MM.1S (cell line): ENCODE data around the gene PICALM.
"Not testable (repeated sequence)": the region's sequence is repeated elsewhere in the genome, so short reads cannot be mapped to it uniquely, and the experiment has no call there.

Source experiments
- DNase-seq: peaks from one replicate; pipeline ENCODE4 v3.0.0-alpha.2; 2015
- H2AFZ ChIP-seq: fragments of 300-600 bp; sonication (generic); 2 replicates; pipeline ENCODE4 v1.6.0; 2016; ENCODE audit warnings: antibody characterized with exemption, low read length
- H3F3A ChIP-seq: fragments of 300-600 bp; sonication (generic); 2 replicates; pipeline ENCODE4 v1.6.1; 2016; ENCODE audit warnings: mild to moderate bottlenecking, antibody characterized with exemption, low read length, moderate library complexity, mixed read lengths; ENCODE audit not compliant: insufficient read depth
- H3K27ac ChIP-seq: fragments of 300-600 bp; sonication (generic); 2 replicates; pipeline ENCODE4 v1.5.1; 2016; ENCODE audit warnings: mild to moderate bottlenecking, low read length
- H3K27me3 ChIP-seq: fragments of 300-600 bp; sonication (generic); replicated peaks from 2 replicates; pipeline ENCODE4 v1.6.0; 2016; ENCODE audit warnings: low read length; ENCODE audit not compliant: insufficient read depth
- H3K36me3 ChIP-seq: fragments of 300-600 bp; sonication (generic); replicated peaks from 2 replicates; pipeline ENCODE4 v1.6.1; 2016; ENCODE audit warnings: mild to moderate bottlenecking, low read length, mixed read lengths; ENCODE audit not compliant: insufficient read depth
- H3K4me1 ChIP-seq: fragments of 300-600 bp; sonication (generic); 2 replicates; pipeline ENCODE4 v1.6.1; 2016; ENCODE audit warnings: low read length, mixed read lengths
- H3K4me2 ChIP-seq: fragments of 300-600 bp; sonication (generic); 2 replicates; pipeline ENCODE4 v1.6.0; 2016; ENCODE audit warnings: low read depth, low read length
- H3K4me3 ChIP-seq: fragments of 300-600 bp; sonication (generic); 2 replicates; pipeline ENCODE4 v1.5.1; 2016; ENCODE audit warnings: low read length, mixed read lengths
- H3K79me2 ChIP-seq: fragments of 300-600 bp; sonication (generic); 2 replicates; pipeline ENCODE4 v1.6.1; 2016; ENCODE audit warnings: mixed run types, low read length, mixed read lengths
- H3K9ac ChIP-seq: fragments of 300-600 bp; sonication (generic); 2 replicates; pipeline ENCODE4 v1.6.1; 2016; ENCODE audit warnings: low read length, mixed read lengths
- H3K9me2 ChIP-seq: fragments of 300-600 bp; sonication (generic); replicated peaks from 2 replicates; pipeline ENCODE4 v1.6.1; 2016; ENCODE audit warnings: mild to moderate bottlenecking, low read length, mixed read lengths; ENCODE audit not compliant: insufficient read depth
- H3K9me3 ChIP-seq: fragments of 300-600 bp; sonication (generic); replicated peaks from 2 replicates; pipeline ENCODE4 v1.6.1; 2016; ENCODE audit warnings: mild to moderate bottlenecking, low read length, mixed read lengths; ENCODE audit not compliant: insufficient read depth
- H4K20me1 ChIP-seq: fragments of 300-600 bp; sonication (generic); 2 replicates; pipeline ENCODE4 v1.6.1; 2016; ENCODE audit warnings: mild to moderate bottlenecking, low read length, moderate library complexity, mixed read lengths; ENCODE audit not compliant: insufficient read depth
- EZH2 ChIP-seq: fragments of 300-600 bp; sonication (generic); optimal IDR thresholded peaks from 2 replicates; pipeline ENCODE3; 2017; ENCODE audit warnings: low read depth, mild to moderate bottlenecking, antibody characterized with exemption, low read length, mixed read lengths
- EZH2phosphoT487 ChIP-seq: fragments of 300-600 bp; sonication (generic); IDR thresholded peaks from 2 replicates; pipeline ENCODE4 v1.6.1; 2018; ENCODE audit warnings: antibody characterized with exemption, low read length
- TF ChIP-seq, protein P1 (sequence below): fragments of 300-600 bp; sonication (generic); IDR thresholded peaks from 2 replicates; pipeline ENCODE4 v1.5.1; 2016; ENCODE audit warnings: antibody characterized with exemption, low read length, mixed read lengths

Gene PICALM

DNA sequence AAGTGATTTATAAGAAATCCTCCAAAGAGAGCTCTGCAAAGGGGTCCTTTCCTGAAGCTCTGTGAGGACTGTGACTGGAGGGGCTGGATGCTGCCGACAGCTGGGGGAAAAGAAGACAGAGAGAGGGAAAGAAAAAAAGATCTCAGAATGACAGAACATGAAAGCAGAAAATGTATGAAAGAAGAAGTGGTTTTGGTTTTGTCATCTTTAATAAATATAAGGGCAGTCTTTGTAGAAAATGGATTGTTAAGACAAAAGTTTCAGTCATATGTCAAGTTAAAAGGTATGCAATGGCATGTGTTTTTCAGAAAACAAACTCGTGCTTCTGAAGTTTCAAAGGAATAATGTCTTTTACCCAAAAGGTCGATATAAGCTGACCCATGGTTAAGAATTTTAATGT, 108.2 kb downstream of the PICALM start:
- no peak overlapping the region for H3K27ac ChIP-seq
- TF ChIP-seq EZH2phosphoT487 (no peak), EZH2 (no peak)
- TF ChIP-seq, protein P1, sequence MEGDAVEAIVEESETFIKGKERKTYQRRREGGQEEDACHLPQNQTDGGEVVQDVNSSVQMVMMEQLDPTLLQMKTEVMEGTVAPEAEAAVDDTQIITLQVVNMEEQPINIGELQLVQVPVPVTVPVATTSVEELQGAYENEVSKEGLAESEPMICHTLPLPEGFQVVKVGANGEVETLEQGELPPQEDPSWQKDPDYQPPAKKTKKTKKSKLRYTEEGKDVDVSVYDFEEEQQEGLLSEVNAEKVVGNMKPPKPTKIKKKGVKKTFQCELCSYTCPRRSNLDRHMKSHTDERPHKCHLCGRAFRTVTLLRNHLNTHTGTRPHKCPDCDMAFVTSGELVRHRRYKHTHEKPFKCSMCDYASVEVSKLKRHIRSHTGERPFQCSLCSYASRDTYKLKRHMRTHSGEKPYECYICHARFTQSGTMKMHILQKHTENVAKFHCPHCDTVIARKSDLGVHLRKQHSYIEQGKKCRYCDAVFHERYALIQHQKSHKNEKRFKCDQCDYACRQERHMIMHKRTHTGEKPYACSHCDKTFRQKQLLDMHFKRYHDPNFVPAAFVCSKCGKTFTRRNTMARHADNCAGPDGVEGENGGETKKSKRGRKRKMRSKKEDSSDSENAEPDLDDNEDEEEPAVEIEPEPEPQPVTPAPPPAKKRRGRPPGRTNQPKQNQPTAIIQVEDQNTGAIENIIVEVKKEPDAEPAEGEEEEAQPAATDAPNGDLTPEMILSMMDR, result no peak
- H4K20me1 ChIP-seq, result no peaks in the 10 kb centered on the region
- H3K9me2 ChIP-seq, result no peaks in the 10 kb centered on the region
- H3K9ac ChIP-seq, result no peak overlapping the region
- 0 out of 2 replicates have a peak, but pooled peaks cover 6% of the 10 kb centered on the region for H3K36me3 ChIP-seq
- H3K4me1 ChIP-seq, result no peaks in the 10 kb centered on the region
- H3K27me3 ChIP-seq, result no peaks in the 10 kb centered on the region
- no peak overlapping the region for H2AFZ ChIP-seq
- peaks cover 9% of the 10 kb centered on the region; the same call in 1 of the 2 replicates for H3K79me2 ChIP-seq
- DNase-seq, result no peak
- no peak overlapping the region for H3K4me3 ChIP-seq
- H3K9me3 ChIP-seq, result no peaks in the 10 kb centered on the region
- H3F3A ChIP-seq, result no peaks in the 10 kb centered on the region
- H3K4me2 ChIP-seq, result no peak overlapping the region

DNA sequence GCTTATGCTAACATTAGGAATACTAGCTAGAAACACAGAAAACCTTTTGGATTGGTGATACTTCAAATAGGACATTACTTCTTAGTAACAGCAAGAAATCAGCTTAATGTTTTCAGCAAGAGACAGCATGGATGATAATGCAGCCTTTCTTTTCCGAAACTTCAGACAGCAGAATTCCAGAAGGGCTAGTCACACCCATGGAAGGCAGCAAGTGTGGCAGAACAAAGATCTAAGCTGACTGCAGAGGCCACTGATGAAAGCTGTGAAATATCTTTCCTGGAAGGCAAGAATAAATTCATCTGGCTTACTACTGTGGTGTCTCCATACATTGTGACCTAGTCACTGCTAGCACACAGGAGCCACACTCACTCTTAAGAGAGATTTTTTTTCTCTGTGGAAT, 113.4 kb downstream of the PICALM start:
- H3K27me3 ChIP-seq, result no peaks in the 10 kb centered on the region
- no peaks in the 10 kb centered on the region for H3K9me3 ChIP-seq
- DNase-seq, result no peak
- no peaks in the 10 kb centered on the region for H3K79me2 ChIP-seq
- no peak overlapping the region for H3K27ac ChIP-seq
- no peaks in the 10 kb centered on the region for H3K9me2 ChIP-seq
- H4K20me1 ChIP-seq, result no peaks in the 10 kb centered on the region
- no peaks in the 10 kb centered on the region for H3K4me1 ChIP-seq
- H3K9ac ChIP-seq, result no peak overlapping the region
- TF ChIP-seq EZH2phosphoT487, result no peak
- TF ChIP-seq EZH2, result no peak
- TF ChIP-seq, protein P1, result no peak
- H3K4me2 ChIP-seq, result no peak overlapping the region
- no peaks in the 10 kb centered on the region for H3F3A ChIP-seq
- 0 out of 2 replicates have a peak, but pooled peaks cover 3% of the 10 kb centered on the region for H3K36me3 ChIP-seq
- no peak overlapping the region for H2AFZ ChIP-seq
- H3K4me3 ChIP-seq, result no peak overlapping the region

DNA sequence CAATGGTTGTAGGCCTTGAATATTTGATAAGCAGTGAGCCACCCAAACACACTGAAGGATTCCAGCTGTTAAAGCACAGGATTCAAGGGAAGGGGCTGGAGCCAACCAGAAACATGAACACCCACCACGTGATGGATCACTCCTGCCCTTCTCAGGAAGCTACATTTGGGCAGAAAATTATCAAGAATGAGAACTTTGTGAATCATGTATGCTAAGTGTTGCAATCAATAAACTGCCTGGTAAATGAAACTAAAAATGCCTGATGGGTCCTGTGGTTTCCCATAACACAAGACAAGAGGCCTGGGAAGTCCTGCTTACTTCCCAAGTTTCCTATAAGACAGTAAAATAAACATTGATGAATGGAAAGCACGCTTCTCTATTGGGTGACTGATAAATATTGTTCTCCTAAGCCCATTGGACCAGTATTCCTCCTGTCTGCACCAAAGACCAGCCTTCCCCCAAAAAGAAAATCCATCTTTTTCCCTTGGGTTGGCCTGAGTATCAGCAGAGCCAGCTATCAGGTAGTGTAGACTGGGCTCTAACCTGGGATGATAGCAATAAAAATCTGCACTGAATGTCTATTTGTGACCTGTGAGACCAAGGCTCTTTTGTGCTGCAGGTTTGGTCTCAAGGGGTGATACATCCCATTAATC, 115.3 kb downstream of the PICALM start:
- DNase-seq, result no peak
- H3K36me3 ChIP-seq, result 0 out of 2 replicates have a peak, but pooled peaks cover 3% of the 10 kb centered on the region
- TF ChIP-seq EZH2 (no peak), EZH2phosphoT487 (no peak)
- TF ChIP-seq, protein P1, result no peak

DNA sequence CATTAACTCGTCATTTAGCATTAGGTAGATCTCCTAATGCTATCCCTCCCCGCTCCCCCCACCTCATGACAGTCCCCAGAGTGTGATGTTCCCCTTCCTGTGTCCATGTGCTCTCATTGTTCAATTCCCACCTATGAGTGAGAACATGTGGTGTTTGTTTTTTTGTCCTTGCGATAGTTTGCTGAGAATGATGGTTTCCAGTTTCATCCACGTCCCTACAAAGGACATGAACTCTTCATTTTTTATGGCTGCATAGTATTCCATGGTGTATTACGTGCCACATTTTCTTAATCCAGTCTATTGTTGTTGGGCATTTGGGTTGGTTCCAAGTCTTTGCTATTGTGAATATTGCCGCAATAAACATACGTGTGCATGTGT, 116.8 kb downstream of the PICALM start:
- H4K20me1 ChIP-seq, DNase-seq, H3F3A ChIP-seq, H3K9me3 ChIP-seq, H3K79me2 ChIP-seq, H3K4me2 ChIP-seq, H3K36me3 ChIP-seq, H3K9me2 ChIP-seq, H3K4me3 ChIP-seq, H2AFZ ChIP-seq, H3K27ac ChIP-seq, H3K27me3 ChIP-seq, H3K9ac ChIP-seq: not testable (repeated sequence)
- peaks cover 11% of the 10 kb centered on the region for H3K4me1 ChIP-seq

More for the DNA sequence above, 115.3 kb downstream of the PICALM start:
- Histone ChIP-seq H3K4me1 (no peaks in the 10 kb centered on the region), H3K79me2 (no peaks in the 10 kb centered on the region), H3F3A (no peaks in the 10 kb centered on the region), H3K27me3 (no peaks in the 10 kb centered on the region), H3K27ac (no peak overlapping the region), H3K4me3 (no peak overlapping the region), H3K9ac (no peak overlapping the region), H3K4me2 (no peak overlapping the region), H4K20me1 (no peaks in the 10 kb centered on the region), H3K9me2 (no peaks in the 10 kb centered on the region), H3K9me3 (no peaks in the 10 kb centered on the region), H2AFZ (no peak overlapping the region)
